K562 (cell line): Measurements from ENCODE around the gene ATL1.

Source experiments
- CHD2 ChIP-seq: IDR thresholded peaks from 2 replicates; pipeline ENCODE4 v1.6.1; 2011; ENCODE audit warnings: low read depth, low read length
- HINFP ChIP-seq: fragments of 450-650 bp; conservative IDR thresholded peaks from 2 replicates; pipeline ENCODE4 v1.6.1; 2016; ENCODE audit warnings: missing genetic modification characterization, low read depth, mild to moderate bottlenecking, control low read depth, missing compliant biosample characterization
- SIN3B ChIP-seq: fragments of 450-650 bp; IDR thresholded peaks from 2 replicates; pipeline ENCODE4 v1.6.1; 2017; ENCODE audit warnings: low read depth, mild to moderate bottlenecking, moderate library complexity
- TAF1 ChIP-seq: IDR thresholded peaks from 2 replicates; pipeline ENCODE4 v1.6.1; 2011; ENCODE audit warnings: mild to moderate bottlenecking, low read length, moderate library complexity; ENCODE audit not compliant: insufficient read depth, control insufficient read depth, severe bottlenecking; ENCODE audit errors: extremely low read depth
- ZHX1 ChIP-seq: fragments of 150-350 bp; conservative IDR thresholded peaks from 2 replicates; pipeline ENCODE4 v1.6.1; 2014; ENCODE audit warnings: low read length
- ZNF174 ChIP-seq: fragments of 250-450 bp; sonication (Bioruptor Pico); IDR thresholded peaks from 2 replicates; pipeline ENCODE4 v1.4.0; 2020; ENCODE audit warnings: mild to moderate bottlenecking

- TF ChIP-seq CHD2, result no peak
- no peak for TF ChIP-seq ZHX1
- no peak for TF ChIP-seq TAF1
- no peak for TF ChIP-seq ZNF174
- TF ChIP-seq HINFP (tag), result no peak
- no peak for TF ChIP-seq SIN3B
Measured at GRCh38 chr14:50599700-50600444, 39.9 kb downstream of the ATL1 start.
